HG03442 (cell line): ENCODE measurements around the gene MATK.

Experiments used
- ATAC-seq: cut with Tn5 transposase; IDR thresholded peaks from one replicate; pipeline ENCODE4 v1.9.1; 2021; ENCODE audit warnings: mild to moderate bottlenecking, moderate library complexity; ENCODE audit not compliant: unreplicated experiment

Gene MATK, protein sequence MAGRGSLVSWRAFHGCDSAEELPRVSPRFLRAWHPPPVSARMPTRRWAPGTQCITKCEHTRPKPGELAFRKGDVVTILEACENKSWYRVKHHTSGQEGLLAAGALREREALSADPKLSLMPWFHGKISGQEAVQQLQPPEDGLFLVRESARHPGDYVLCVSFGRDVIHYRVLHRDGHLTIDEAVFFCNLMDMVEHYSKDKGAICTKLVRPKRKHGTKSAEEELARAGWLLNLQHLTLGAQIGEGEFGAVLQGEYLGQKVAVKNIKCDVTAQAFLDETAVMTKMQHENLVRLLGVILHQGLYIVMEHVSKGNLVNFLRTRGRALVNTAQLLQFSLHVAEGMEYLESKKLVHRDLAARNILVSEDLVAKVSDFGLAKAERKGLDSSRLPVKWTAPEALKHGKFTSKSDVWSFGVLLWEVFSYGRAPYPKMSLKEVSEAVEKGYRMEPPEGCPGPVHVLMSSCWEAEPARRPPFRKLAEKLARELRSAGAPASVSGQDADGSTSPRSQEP

DNA sequence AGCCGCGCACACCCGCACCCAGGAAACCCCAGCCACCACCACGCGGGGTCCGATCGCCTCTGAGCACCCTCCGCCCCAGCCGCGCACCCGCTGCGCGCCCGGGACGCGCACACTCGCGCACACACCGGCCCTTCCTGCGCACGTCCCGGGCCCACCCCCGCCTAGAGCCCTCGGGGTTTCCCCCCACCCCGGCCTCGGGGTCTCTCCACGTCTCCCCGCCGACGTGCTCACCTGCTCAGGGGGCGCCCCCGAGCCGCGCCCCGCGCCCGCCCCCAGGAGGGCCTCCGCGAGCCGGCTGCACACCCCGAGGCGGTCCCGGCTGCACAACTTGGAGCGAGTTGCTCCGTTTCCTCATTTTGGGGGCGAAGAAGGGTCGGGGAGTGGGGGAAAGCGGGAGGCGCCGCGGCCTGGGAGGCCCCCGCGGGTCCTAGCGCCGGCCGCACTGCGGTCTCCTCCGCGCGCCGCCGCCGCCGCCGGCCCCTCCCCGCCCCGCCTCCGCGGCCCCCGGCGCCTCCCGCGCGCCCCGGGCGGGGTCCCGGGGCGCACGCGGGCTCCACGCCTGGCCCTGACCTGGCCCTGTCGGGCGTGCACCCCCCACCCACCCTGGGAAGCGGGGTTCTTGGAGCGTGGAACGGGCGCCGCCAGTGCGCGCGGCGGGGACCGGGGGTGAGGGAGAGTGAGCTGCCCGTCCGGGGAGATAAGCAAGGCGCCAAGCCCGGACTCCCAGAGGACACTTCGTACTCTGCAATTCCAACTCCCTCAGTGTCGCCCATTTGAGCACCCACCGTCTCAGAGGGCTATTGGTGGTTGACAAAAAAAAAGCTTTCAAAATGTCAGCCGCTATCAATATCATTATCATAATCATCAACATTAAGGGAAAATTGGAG lies at the start of gene MATK:
Gene MATK (minus strand): TSS at position 444 of the 887 bp plus-strand sequence. CDS start 1,246 bp downstream, outside the sequence.
- ATAC-seq, result no peak

- ATAC-seq, result no peak
Observed at GRCh38 chr19:3835055-3835435, 48.9 kb upstream of the MATK start.

- no peak for ATAC-seq
Observed at GRCh38 chr19:3834349-3835054, 48.3 kb upstream of the MATK start.

- ATAC-seq, result no peak
Observed at GRCh38 chr19:3833578-3834348, 47.6 kb upstream of the MATK start.

GRCh38 chr19:3832001-3832400 lies 45.8 kb upstream of the MATK start:
- ATAC-seq, result no peak

GRCh38 chr19:3831601-3832000 lies 45.4 kb upstream of the MATK start:
- no peak for ATAC-seq

DNA sequence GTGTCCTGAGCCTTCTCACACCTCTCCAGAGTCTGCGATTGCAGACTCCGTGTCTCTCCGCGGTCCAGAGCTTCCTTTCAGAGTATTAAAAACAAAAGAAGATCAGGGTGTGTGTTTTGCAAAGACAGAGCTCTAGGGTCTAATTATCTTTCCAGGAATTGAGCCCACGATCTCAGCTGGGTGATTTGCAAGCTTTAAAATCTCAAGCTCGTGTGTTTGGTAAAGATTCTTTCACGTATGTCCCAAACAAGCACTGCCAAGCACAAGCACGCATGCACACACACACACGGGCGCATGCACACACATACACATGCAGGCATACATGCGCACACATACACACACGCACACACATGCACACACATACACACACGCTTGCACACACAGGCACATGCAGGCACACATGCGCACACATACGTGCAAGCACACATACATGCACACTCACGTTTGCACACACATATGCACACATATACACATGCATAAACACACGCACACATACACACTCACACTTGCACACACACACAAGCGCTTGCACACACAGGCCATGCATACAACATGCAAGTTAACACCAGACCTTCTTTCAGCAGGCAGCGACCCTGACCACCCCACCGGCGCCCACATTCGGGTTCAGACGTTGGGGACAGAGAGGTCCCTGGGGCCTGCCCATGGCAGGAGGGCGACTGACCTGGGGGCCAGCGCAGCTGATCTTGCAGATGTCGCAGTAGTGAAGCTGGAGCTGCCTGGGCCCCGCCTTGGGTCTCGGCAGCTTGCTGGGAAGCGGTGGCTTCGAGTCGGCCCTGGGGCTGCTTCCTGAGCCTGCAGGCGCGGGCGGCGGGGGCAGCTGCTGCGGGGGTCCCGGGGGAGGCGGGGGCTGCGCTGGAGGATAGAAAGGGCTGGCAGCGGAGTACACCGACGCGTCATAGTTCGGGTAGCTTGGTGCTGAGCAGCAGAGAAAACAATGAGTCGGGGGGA lies 44.7 kb upstream of the MATK start:
- ATAC-seq, result no peak

- no peak for ATAC-seq
Observed at GRCh38 chr19:3827306-3827705, 41.1 kb upstream of the MATK start.

DNA sequence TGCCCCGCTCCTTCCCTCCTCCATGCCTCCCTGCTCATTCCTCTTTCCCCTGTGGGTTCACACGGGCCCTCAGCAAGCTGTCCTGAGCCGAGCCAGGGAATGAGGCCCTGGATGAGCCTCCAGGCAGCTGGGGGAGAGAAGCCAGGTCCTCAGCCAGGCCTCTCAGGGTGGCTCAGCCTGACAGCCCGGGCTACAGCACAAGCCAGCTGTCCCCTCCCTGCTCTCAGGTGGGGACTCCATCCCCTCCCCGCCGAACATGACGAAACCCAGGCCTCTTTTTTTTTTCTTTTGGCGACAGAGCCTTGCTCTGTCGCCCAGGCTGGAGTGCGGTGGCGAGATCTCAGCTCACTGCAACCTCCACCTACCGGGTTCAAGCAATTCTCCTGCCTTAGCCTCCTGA lies 40.0 kb upstream of the MATK start:
- ATAC-seq, result no peak

- ATAC-seq, result no peak
Observed at GRCh38 chr19:3825286-3825956, 39.2 kb upstream of the MATK start.

DNA sequence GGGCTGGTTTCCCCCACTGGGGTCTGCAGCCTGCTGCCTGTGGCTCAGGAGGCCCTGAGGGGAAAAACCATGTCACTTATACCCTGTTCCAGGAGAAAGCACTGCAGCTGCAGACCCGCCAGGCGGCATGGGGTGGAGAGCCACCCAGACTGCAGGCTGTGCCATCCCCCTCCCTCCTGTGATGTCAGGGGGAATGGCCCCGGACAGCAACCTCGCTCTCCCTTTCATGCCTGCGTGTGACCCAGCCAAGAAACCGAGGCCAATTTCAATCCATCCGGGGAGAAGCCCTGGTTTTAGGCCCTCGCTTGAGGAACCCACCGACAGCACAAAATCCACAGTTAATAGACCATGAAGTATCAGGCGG lies 37.2 kb upstream of the MATK start:
- no peak for ATAC-seq

GRCh38 chr19:3822683-3823349 lies 36.6 kb upstream of the MATK start:
- no peak for ATAC-seq

- ATAC-seq, result no peak
Observed at GRCh38 chr19:3821857-3822364, 35.7 kb upstream of the MATK start.

- ATAC-seq, result no peak
Observed at GRCh38 chr19:3821156-3821555, 35.0 kb upstream of the MATK start.

DNA sequence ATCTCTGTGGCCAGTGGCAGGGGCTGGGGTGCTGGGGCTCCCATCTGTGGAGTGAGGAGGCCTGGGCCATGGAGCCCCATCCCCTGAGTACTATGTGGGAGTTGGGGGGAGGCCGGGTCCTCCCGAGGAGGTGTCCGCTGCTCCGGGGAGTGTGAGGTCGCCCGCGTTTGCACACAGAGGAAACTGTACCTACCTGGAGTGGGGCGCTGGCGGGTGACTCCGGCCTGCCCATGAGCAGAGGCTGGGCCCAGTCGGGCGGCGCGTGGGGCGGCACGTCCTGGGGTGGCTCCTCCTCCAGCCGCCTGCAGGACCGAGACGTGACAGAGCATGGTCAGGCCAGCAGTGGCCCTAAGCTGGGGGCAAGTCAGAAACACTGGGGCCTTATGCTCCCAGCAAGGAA lies 33.8 kb upstream of the MATK start:
- no peak for ATAC-seq

DNA sequence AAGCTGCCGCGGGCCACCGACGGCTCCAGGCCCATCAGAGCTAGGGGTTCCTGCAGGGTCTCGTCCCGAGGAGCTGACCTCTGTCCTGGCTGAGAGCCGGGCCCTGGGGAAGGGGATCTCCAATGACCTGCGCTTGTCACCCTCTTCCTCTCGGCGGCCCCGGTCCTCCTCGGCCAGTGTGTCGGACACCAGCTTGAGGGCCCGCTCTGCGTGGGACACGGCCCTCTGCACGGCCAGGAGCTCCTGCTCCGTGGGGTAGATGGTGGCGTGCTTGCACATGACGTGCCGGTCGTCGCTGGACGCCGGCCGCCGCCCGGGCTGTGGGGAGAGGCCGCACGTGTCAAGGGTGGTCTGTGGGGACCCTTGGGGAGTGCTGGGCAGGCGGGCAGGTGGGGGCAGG lies 32.7 kb upstream of the MATK start:
- ATAC-seq, result no peak

DNA sequence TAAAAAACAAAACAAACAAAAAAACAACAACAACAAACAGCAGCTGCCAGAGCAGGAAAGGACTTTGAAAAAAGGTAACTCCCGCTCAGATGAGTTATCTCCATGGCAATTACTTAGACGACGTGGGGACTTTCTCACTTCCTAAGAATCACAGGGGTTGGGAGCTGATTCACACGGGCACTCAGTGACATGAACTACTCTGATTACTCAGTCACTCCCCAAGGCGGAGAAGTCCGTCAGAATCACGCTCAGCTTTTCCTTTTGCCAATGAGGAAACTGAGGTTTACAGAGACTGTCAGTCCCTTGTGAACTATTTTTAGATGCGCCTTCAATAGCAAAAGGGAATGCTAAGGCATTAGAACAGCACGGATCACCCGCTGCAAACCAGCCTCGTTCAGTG lies 32.3 kb upstream of the MATK start:
- no peak for ATAC-seq

DNA sequence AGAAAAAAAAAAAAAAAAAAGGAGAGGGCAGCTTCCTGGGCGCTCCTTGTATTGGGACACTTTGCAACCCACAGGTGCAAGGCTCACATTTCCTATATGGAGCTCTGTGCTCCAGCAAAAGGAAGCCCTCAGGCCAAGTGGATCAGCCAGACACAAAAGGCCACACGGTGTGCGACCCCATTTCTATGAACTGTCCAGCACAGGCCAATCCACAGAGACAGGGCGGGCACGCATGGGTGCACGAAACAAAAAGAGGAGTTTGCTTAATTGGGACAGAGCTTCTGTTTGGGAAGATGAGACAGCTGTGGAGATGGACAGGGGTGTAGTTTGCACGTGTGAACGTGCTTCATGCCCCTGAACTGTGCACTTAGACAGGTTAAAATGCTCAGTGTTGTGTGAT lies 31.6 kb upstream of the MATK start:
- no peak for ATAC-seq
